ENCODE results near the gene ZNF530.

ZNF530 gene

GRCh38 chr19:57643734-57644133 lies 44.0 kb downstream of the ZNF530 start:
- no peaks in the 10 kb centered on the region for H3K27me3 ChIP-seq (ENCODE audit: insufficient read depth, low read depth)
- no peak overlapping the region for H2AFZ ChIP-seq (ENCODE audit: low read depth)
- H3K4me3 ChIP-seq (IDR thresholded peaks at IDR 0.05; ENCODE audit: insufficient read depth, low read depth, low read length): no peak overlapping the region
- no peaks in the 10 kb centered on the region for H3K79me2 ChIP-seq (ENCODE audit: insufficient read depth, low read depth)
- no peak overlapping the region for H3K27ac ChIP-seq
- no peaks in the 10 kb centered on the region for H3K4me1 ChIP-seq (ENCODE audit: low read depth, poor library complexity, severe bottlenecking)
- H3K4me2 ChIP-seq: no peak overlapping the region
- H3K9ac ChIP-seq: no peak overlapping the region
- H4K20me1 ChIP-seq (ENCODE audit: insufficient read depth): no peaks in the 10 kb centered on the region
- TF ChIP-seq CTCF (conservative IDR thresholded peaks at IDR 0.05; ENCODE audit: low read depth, low read length): no peak
- H3K36me3 ChIP-seq (ENCODE audit: insufficient read depth): peaks cover 16% of the 10 kb centered on the region; the same call in 1 of the 2 replicates

DNA sequence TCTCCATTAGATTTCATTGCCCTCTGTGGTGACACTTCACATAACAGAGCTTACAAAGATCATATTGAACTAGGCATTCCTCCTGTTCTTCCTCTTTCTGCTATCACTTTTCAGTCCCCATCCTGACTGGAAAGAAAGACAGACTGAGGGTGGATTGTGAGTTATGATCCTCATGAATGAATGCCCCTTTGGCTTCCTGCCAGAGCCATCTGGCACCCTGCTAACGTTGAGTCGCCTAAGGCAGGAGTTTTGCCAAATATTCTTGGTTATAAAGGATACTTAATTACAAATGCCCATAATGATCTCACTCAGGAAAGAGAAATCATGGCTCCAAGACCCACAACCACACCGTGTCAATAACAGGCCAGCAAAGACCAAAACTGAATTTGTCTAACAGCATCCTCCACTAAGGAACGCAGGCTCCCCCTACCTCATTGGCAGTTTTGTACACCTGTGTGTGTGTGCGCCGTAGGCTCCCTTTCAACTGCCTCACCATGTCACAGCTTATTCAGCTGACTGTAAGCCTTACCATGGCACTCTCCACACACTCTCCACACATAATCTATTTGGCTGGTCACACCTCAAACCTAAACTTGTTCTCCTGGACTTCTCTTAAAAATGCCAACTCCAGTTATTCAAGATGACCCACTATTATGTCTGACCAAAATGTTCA lies 48.8 kb downstream of the ZNF530 start:
- H3K36me3 ChIP-seq (ENCODE audit: insufficient read depth): no peaks in the 10 kb centered on the region

GRCh38 chr19:57651654-57651996 lies 51.9 kb downstream of the ZNF530 start:
- Histone ChIP-seq H3K4me3 (IDR thresholded peaks at IDR 0.05; ENCODE audit: insufficient read depth, low read depth, low read length) (no peak overlapping the region), H3K27me3 (ENCODE audit: insufficient read depth, low read depth) (no peaks in the 10 kb centered on the region), H3K79me2 (ENCODE audit: insufficient read depth, low read depth) (no peaks in the 10 kb centered on the region), H2AFZ (ENCODE audit: low read depth) (no peak overlapping the region), H3K4me1 (ENCODE audit: low read depth, poor library complexity, severe bottlenecking) (no peaks in the 10 kb centered on the region), H3K9ac (no peak overlapping the region), H3K4me2 (no peak overlapping the region), H3K36me3 (ENCODE audit: insufficient read depth) (no peaks in the 10 kb centered on the region), H4K20me1 (ENCODE audit: insufficient read depth) (no peaks in the 10 kb centered on the region), H3K27ac (no peak overlapping the region)
- TF ChIP-seq CTCF (conservative IDR thresholded peaks at IDR 0.05; ENCODE audit: low read depth, low read length): no peak

More for the DNA sequence above, 48.8 kb downstream of the ZNF530 start:
- Histone ChIP-seq H3K4me2 (no peak overlapping the region), H3K27ac (no peak overlapping the region), H2AFZ (ENCODE audit: low read depth) (no peak overlapping the region), H3K27me3 (ENCODE audit: insufficient read depth, low read depth) (no peaks in the 10 kb centered on the region), H3K4me3 (IDR thresholded peaks at IDR 0.05; ENCODE audit: insufficient read depth, low read depth, low read length) (no peak overlapping the region), H4K20me1 (ENCODE audit: insufficient read depth) (no peaks in the 10 kb centered on the region), H3K9ac (no peak overlapping the region), H3K79me2 (ENCODE audit: insufficient read depth, low read depth) (no peaks in the 10 kb centered on the region), H3K4me1 (ENCODE audit: low read depth, poor library complexity, severe bottlenecking) (no peaks in the 10 kb centered on the region)
- TF ChIP-seq CTCF (conservative IDR thresholded peaks at IDR 0.05; ENCODE audit: low read depth, low read length): no peak

DNA sequence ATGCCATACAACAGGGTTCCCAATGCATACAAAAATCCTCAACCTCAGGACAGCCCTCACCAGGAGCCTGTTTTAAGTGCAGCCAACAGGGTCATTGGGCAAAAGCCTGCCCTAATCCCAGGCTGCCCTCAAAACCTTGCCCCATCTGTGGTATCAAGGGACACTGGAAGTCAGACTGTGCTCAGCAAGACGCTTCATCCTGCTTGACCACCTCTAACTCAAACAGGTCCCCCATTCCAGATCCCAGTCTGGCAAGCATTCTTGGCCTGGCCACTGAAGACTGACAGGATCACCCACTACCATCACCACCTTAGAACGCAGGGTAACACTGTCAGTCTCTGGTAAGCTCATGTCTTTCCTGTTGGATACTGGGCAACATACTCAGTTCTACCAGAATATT lies 54.0 kb downstream of the ZNF530 start:
- H3K79me2 ChIP-seq (ENCODE audit: insufficient read depth, low read depth): no peaks in the 10 kb centered on the region
- no peak overlapping the region for H2AFZ ChIP-seq (ENCODE audit: low read depth)
- H3K36me3 ChIP-seq (ENCODE audit: insufficient read depth): no peaks in the 10 kb centered on the region
- no peak for TF ChIP-seq CTCF (conservative IDR thresholded peaks at IDR 0.05; ENCODE audit: low read depth, low read length)
- no peaks in the 10 kb centered on the region for H3K4me1 ChIP-seq (ENCODE audit: low read depth, poor library complexity, severe bottlenecking)
- no peak overlapping the region for H3K4me2 ChIP-seq
- no peak overlapping the region for H3K9ac ChIP-seq
- no peak overlapping the region for H3K4me3 ChIP-seq (IDR thresholded peaks at IDR 0.05; ENCODE audit: insufficient read depth, low read depth, low read length)
- H3K27ac ChIP-seq: no peak overlapping the region
- no peaks in the 10 kb centered on the region for H4K20me1 ChIP-seq (ENCODE audit: insufficient read depth)
- no peaks in the 10 kb centered on the region for H3K27me3 ChIP-seq (ENCODE audit: insufficient read depth, low read depth)

All from KMS-11 (cell line).